Smooth muscle cell (in vitro differentiated cells): ENCODE results near the gene PIEZO2. TPM values are rescaled to one million over a fixed set of nuclear protein-coding genes. Genes with fewer than 3 reads are reported as not detected.
"Not testable (repeated sequence)": the region's sequence is repeated elsewhere in the genome, so short reads cannot be mapped to it uniquely, and the experiment has no call there.

Experiments used
- DNase-seq: peaks from one replicate; lab custom pipeline; 2025; ENCODE audit not compliant: unreplicated experiment; lab: John Stamatoyannopoulos, UW
- H2AFZ ChIP-seq: fragments of 200-600 bp; sonication (generic); 2 replicates; pipeline ENCODE4 v1.6.0; 2016; ENCODE audit warnings: antibody characterized with exemption, low read depth, mild to moderate bottlenecking
- H3F3A ChIP-seq: fragments of 200-600 bp; sonication (generic); 2 replicates; pipeline ENCODE4 v1.6.0; 2017; ENCODE audit warnings: antibody characterized with exemption, low read depth
- H3K27ac ChIP-seq: fragments of 200-600 bp; sonication (generic); 2 replicates; pipeline ENCODE4 v1.5.1; 2016; ENCODE audit warnings: low read depth, mild to moderate bottlenecking
- H3K27me3 ChIP-seq: fragments of 200-600 bp; sonication (generic); 2 replicates; pipeline ENCODE4 v1.6.1; 2016; ENCODE audit warnings: low read depth, mild to moderate bottlenecking
- H3K36me3 ChIP-seq: fragments of 200-600 bp; sonication (generic); 2 replicates; pipeline ENCODE4 v1.5.1; 2016; ENCODE audit warnings: low read depth
- H3K4me1 ChIP-seq: fragments of 200-600 bp; sonication (generic); 2 replicates; pipeline ENCODE4 v1.5.1; 2016; ENCODE audit warnings: low read depth
- H3K4me2 ChIP-seq: fragments of 200-600 bp; sonication (generic); 2 replicates; pipeline ENCODE4 v1.6.0; 2016; ENCODE audit warnings: mild to moderate bottlenecking
- H3K4me3 ChIP-seq: fragments of 200-600 bp; sonication (generic); 2 replicates; pipeline ENCODE4 v1.5.1; 2016; ENCODE audit warnings: mild to moderate bottlenecking
- H3K79me2 ChIP-seq: fragments of 200-600 bp; sonication (generic); 2 replicates; pipeline ENCODE4 v1.6.0; 2016; ENCODE audit warnings: low read depth, mild to moderate bottlenecking
- H3K9ac ChIP-seq: fragments of 200-600 bp; sonication (generic); 2 replicates; pipeline ENCODE4 v1.6.0; 2016; ENCODE audit warnings: low read depth
- H3K9me3 ChIP-seq: fragments of 200-600 bp; sonication (generic); replicated peaks from 2 replicates; pipeline ENCODE4 v1.5.1; 2016; ENCODE audit warnings: low read depth
- H4K20me1 ChIP-seq: fragments of 200-600 bp; sonication (generic); 2 replicates; pipeline ENCODE4 v1.6.0; 2016; ENCODE audit warnings: low read depth
- WGBS: methylation state at CpG from one replicate; pipeline ENCODE4 v1.1.7; 2016; ENCODE audit warnings: low lambda C conversion rate; 5-methylcytosine and 5-hydroxymethylcytosine counted together
- polyA plus RNA-seq: library from polyadenylated mRNA; unstranded; fragments of >200 nt; fragmentation: Nextera tagmentation; extraction: Ambion mirVana; gene quantifications from 2 replicates; pipeline ENCODE4 v1.2.1, GENCODE V29; 2016
- total RNA-seq: library from RNA; depleted of rRNA; stranded (reverse); fragments of >200 nt; gene quantifications from 2 replicates; pipeline ENCODE4 v1.2.3, GENCODE V29; 2014
- TF ChIP-seq, protein P1 (sequence below): fragments of 200-600 bp; sonication (generic); IDR thresholded peaks from 2 replicates; pipeline ENCODE4 v1.5.1; 2017; ENCODE audit warnings: borderline replicate concordance, mild to moderate bottlenecking, antibody characterized with exemption; ENCODE audit not compliant: insufficient read depth, poor library complexity, severe bottlenecking

PIEZO2 gene
- total and polyA plus RNA-seq, 2 experiments from 2014 or later, result 1.3 to 4.7 TPM

DNA sequence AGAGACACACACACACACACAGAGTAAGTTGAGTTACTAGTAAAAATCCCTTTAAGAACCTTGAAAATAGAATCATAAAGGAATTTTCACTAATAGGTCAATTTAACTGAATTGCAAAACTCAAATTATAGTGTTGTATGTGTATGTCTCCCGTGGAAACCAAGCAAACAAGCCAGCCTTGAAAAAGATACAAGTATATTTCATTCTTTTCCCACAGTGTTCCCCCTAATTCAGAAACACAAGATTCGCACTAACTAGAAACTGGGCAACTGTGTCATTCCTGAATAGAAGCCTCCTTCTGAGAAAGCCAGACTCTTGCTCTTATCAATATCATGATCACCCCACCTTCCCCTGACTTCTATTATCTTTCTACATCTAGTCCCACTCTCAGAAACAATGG is 229.5 kb downstream of the PIEZO2 start:
- no peak overlapping the region for H3K9ac ChIP-seq
- DNase-seq, result no peak
- H2AFZ ChIP-seq, result no peak overlapping the region
- H3K4me2 ChIP-seq, result no peak overlapping the region
- H3K27me3 ChIP-seq, result no peaks in the 10 kb centered on the region
- H3K4me1 ChIP-seq, result no peaks in the 10 kb centered on the region
- no peak overlapping the region for H3K4me3 ChIP-seq
- H4K20me1 ChIP-seq, result no peaks in the 10 kb centered on the region
- H3K79me2 ChIP-seq, result no peaks in the 10 kb centered on the region
- no peaks in the 10 kb centered on the region for H3K9me3 ChIP-seq
- no peaks in the 10 kb centered on the region for H3F3A ChIP-seq
- WGBS, result 100% methylated on average over 2 of the region's 2 CpGs
- H3K27ac ChIP-seq, result no peak overlapping the region
- TF ChIP-seq, protein P1, sequence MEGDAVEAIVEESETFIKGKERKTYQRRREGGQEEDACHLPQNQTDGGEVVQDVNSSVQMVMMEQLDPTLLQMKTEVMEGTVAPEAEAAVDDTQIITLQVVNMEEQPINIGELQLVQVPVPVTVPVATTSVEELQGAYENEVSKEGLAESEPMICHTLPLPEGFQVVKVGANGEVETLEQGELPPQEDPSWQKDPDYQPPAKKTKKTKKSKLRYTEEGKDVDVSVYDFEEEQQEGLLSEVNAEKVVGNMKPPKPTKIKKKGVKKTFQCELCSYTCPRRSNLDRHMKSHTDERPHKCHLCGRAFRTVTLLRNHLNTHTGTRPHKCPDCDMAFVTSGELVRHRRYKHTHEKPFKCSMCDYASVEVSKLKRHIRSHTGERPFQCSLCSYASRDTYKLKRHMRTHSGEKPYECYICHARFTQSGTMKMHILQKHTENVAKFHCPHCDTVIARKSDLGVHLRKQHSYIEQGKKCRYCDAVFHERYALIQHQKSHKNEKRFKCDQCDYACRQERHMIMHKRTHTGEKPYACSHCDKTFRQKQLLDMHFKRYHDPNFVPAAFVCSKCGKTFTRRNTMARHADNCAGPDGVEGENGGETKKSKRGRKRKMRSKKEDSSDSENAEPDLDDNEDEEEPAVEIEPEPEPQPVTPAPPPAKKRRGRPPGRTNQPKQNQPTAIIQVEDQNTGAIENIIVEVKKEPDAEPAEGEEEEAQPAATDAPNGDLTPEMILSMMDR, result no peak
- no peaks in the 10 kb centered on the region for H3K36me3 ChIP-seq

DNA sequence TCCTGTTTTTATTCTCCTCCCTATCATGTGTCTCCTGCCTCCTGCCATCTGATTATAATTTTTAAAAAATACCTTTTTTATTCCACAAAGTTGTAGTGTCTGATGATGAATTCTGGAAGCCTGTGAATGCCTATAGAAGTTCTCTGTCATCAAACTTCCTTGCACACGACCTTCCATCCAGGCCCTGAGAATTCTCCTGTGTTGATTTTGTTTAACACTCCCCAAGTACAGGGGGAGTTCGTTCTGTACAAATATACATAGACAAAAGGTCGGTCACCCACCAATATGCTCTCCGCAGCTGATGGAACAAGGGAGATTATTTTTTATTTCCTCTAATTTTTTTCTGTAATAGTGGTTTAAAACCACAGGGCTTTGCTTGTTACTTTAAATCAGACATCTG is 232.5 kb downstream of the PIEZO2 start:
- H3K9ac ChIP-seq, result no peak overlapping the region
- no peaks in the 10 kb centered on the region for H3K27me3 ChIP-seq
- no peak overlapping the region for H2AFZ ChIP-seq
- no peak overlapping the region for H3K4me3 ChIP-seq
- no peak overlapping the region for H3K4me2 ChIP-seq
- no peaks in the 10 kb centered on the region for H3K36me3 ChIP-seq
- no peaks in the 10 kb centered on the region for H3F3A ChIP-seq
- TF ChIP-seq, protein P1, result no peak
- H4K20me1 ChIP-seq, result no peaks in the 10 kb centered on the region
- H3K4me1 ChIP-seq, result peaks cover 6% of the 10 kb centered on the region
- no peaks in the 10 kb centered on the region for H3K79me2 ChIP-seq
- no peak for DNase-seq
- H3K27ac ChIP-seq, result no peak overlapping the region
- WGBS, result 67% methylated on average over 4 of the region's 4 CpGs
- H3K9me3 ChIP-seq, result no peaks in the 10 kb centered on the region

DNA sequence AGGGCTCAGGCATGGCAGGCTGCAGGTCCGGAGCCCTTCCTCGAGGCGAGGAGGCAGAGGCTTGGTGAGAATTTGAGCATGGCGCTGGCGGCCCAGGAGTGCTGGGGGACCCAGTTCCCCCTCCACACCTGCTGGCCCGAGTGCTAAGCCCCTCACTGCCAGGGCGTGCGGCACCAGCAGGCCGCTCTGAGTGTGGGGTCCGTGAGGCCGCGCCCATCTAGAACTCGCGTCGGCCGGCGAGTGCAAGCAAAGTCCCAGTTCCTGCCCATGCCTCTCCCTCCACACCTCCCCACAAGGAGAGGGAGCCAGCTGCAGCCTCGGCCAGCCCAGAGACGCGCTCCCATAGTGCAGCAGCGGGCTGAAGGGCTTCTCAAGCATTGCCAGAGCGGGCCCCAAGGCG is 233.0 kb downstream of the PIEZO2 start:
- Histone ChIP-seq H3K4me2 (no peak overlapping the region), H3K9me3 (no peaks in the 10 kb centered on the region), H3K79me2 (no peaks in the 10 kb centered on the region), H2AFZ (no peak overlapping the region), H3K9ac (no peak overlapping the region), H4K20me1 (no peaks in the 10 kb centered on the region), H3K27me3 (no peaks in the 10 kb centered on the region), H3K36me3 (no peaks in the 10 kb centered on the region), H3K27ac (no peak overlapping the region), H3F3A (no peaks in the 10 kb centered on the region), H3K4me3 (no peak overlapping the region), H3K4me1 (peaks cover 6% of the 10 kb centered on the region)
- TF ChIP-seq, protein P1, result no peak
- WGBS, result 91% methylated on average over 21 of the region's 23 CpGs
- DNase-seq, result no peak

DNA sequence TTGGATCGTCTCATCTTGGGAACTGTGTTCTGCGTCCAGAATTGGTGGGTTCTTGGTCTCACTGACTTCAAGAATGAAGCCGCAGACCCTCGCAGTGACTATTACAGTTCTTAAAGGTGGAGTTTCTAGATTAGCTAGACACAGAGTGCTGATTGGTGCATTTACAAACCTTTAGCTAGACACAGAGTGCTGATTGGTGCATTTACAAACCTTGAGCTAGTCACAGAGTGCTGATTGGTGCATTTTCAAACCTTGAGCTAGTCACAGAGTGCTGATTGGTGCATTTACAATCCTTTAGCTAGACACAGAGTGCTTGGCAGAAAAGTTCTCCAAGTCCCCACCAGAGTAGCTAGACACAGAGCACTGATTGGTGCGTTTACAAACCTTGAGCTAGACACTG is 233.6 kb downstream of the PIEZO2 start:
- not testable (repeated sequence) for H3F3A ChIP-seq, DNase-seq, H3K79me2 ChIP-seq, H3K27ac ChIP-seq, H3K27me3 ChIP-seq, H3K4me1 ChIP-seq, H4K20me1 ChIP-seq, H3K4me2 ChIP-seq, H2AFZ ChIP-seq, H3K4me3 ChIP-seq, H3K9me3 ChIP-seq, H3K9ac ChIP-seq, H3K36me3 ChIP-seq
- 97% methylated on average over 5 of the region's 5 CpGs for WGBS

DNA sequence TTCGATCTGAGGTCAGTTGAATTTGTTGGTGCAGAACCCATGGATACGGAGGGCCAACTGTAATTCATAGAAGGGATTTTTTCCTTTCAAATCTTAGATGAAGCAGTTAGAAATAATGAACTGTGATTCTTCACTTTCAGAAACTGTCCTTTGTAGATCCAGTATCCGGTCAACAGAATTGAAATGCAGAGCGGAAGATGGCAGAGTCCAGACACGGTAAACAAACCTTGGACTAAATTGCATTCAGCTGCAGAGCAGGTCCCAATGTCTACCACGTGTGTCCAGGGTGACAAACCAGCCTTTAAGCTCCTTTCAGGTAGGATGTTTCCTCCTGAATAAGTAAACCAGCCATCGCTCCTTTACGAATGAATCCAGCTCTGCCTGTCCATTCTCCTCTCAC is 234.8 kb downstream of the PIEZO2 start:
- not testable (repeated sequence) for H3K27ac ChIP-seq, H4K20me1 ChIP-seq, H3K36me3 ChIP-seq, H3K9me3 ChIP-seq, H3K27me3 ChIP-seq, H2AFZ ChIP-seq, H3K79me2 ChIP-seq, H3K4me3 ChIP-seq, H3K4me2 ChIP-seq, H3K9ac ChIP-seq, DNase-seq, H3K4me1 ChIP-seq, H3F3A ChIP-seq
- 94% methylated on average over 6 of the region's 8 CpGs for WGBS
